ENCODE data around the gene NPAS4.

- TF ChIP-seq CTCF (IDR thresholded peaks at IDR 0.05) = no peak
- TF ChIP-seq POLR2A (IDR thresholded peaks at IDR 0.05) = no peak
Measured at GRCh38 chr11:66412110-66412509, 8.7 kb upstream of the NPAS4 start.

Measured in testis (tissue), 2 donors.